SJSA1 (cell line): ENCODE data around the gene XRCC1. TPM values are rescaled to one million over a fixed set of nuclear protein-coding genes. Genes with fewer than 3 reads are reported as not detected.

Experiments used
- DNase-seq, 2 experiments: peaks; one replicate each; pipeline ENCODE4 v3.0.0-alpha.2; 2015 to 2020; ENCODE audit warnings: low spot score in 2 of 2, low read depth in 1 of 2
- H3K27ac ChIP-seq: fragments of 250-450 bp; sonication (Bioruptor Pico); 2 replicates; pipeline ENCODE4 v1.5.1; 2020; ENCODE audit warnings: mild to moderate bottlenecking, moderate library complexity
- H3K27me3 ChIP-seq: fragments of 250-450 bp; sonication (Bioruptor Pico); replicated peaks from 2 replicates; pipeline ENCODE4 v1.5.1; 2020; ENCODE audit warnings: mild to moderate bottlenecking, moderate library complexity
- H3K36me3 ChIP-seq: fragments of 250-450 bp; sonication (Bioruptor Pico); 2 replicates; pipeline ENCODE4 v1.5.1; 2020; ENCODE audit warnings: mild to moderate bottlenecking
- H3K4me1 ChIP-seq: fragments of 250-450 bp; sonication (Bioruptor Pico); replicated peaks from 2 replicates; pipeline ENCODE4 v1.6.1; 2021; ENCODE audit warnings: mild to moderate bottlenecking
- H3K4me3 ChIP-seq: fragments of 250-450 bp; sonication (Bioruptor Pico); 2 replicates; pipeline ENCODE4 v1.5.1; 2020; ENCODE audit warnings: mild to moderate bottlenecking
- H3K9me3 ChIP-seq: fragments of 250-450 bp; sonication (Bioruptor Pico); replicated peaks from 2 replicates; pipeline ENCODE4 v1.5.1; 2020; ENCODE audit warnings: mild to moderate bottlenecking
- total RNA-seq: library from RNA; depleted of rRNA; stranded (reverse); fragments of >200 nt; shearing (Covaris generic); gene quantifications from 2 replicates; pipeline ENCODE4 v1.2.3, GENCODE V29; 2014

The XRCC1 gene
- total RNA-seq, 1 experiment from 2014 or later: 59.8 TPM

GRCh38 chr19:43581467-43581866 is 6.1 kb upstream of the XRCC1 start:
- no peaks in the 10 kb centered on the region for H3K4me1 ChIP-seq
- DNase-seq: no peak
- peaks cover 11% of the 10 kb centered on the region for H3K36me3 ChIP-seq
- H3K27ac ChIP-seq: no peak overlapping the region
- no peaks in the 10 kb centered on the region for H3K9me3 ChIP-seq
- H3K27me3 ChIP-seq: no peaks in the 10 kb centered on the region
- H3K4me3 ChIP-seq: no peak overlapping the region

DNA sequence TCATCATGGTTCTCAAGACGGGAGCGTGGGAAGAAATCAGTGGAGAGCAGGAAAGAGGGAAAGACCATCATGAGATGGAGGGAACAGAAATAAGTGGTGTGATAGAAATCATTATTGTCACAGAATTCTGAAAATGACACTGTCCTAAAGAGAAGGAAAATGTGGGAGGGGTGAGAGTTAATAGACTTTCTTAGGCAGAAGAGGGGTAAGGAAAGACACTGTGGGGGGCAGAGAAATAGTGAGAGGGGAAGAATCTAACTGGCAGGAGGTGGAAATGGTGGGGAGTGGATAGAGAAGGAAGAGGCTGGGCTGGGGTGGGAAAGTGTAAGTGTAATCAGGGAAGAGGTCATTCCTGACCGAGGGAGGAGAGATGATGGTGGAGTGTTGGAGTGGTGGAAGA is 3.5 kb upstream of the XRCC1 start:
- Histone ChIP-seq H3K36me3 (peaks cover 13% of the 10 kb centered on the region), H3K27me3 (no peaks in the 10 kb centered on the region)
- no peak for DNase-seq

GRCh38 chr19:43575955-43576878 is 890 bp upstream of the XRCC1 start:
- no peaks in the 10 kb centered on the region for H3K27me3 ChIP-seq
- DNase-seq: no peak
- H3K4me3 ChIP-seq: peak overlapping the region; percentile 61
- H3K36me3 ChIP-seq: peaks cover 24% of the 10 kb centered on the region
- no peaks in the 10 kb centered on the region for H3K9me3 ChIP-seq
- peaks cover 8% of the 10 kb centered on the region for H3K4me1 ChIP-seq
- peak overlapping the region; percentile 40 for H3K27ac ChIP-seq

More for the DNA sequence above, 3.5 kb upstream of the XRCC1 start:
- no peaks in the 10 kb centered on the region for H3K9me3 ChIP-seq
- H3K27ac ChIP-seq: no peak overlapping the region
- no peak overlapping the region for H3K4me3 ChIP-seq
- H3K4me1 ChIP-seq: peaks cover 5% of the 10 kb centered on the region

GRCh38 chr19:43574424-43575155 is 737 bp downstream of the XRCC1 start:
- H3K27ac ChIP-seq: peak overlapping the region; percentile 79
- H3K27me3 ChIP-seq: no peaks in the 10 kb centered on the region
- no peaks in the 10 kb centered on the region for H3K9me3 ChIP-seq
- H3K4me3 ChIP-seq: peak overlapping the region; percentile 61
- H3K36me3 ChIP-seq: peaks cover 29% of the 10 kb centered on the region
- peak; percentile 48 to 80 for DNase-seq
- H3K4me1 ChIP-seq: peaks cover 16% of the 10 kb centered on the region

DNA sequence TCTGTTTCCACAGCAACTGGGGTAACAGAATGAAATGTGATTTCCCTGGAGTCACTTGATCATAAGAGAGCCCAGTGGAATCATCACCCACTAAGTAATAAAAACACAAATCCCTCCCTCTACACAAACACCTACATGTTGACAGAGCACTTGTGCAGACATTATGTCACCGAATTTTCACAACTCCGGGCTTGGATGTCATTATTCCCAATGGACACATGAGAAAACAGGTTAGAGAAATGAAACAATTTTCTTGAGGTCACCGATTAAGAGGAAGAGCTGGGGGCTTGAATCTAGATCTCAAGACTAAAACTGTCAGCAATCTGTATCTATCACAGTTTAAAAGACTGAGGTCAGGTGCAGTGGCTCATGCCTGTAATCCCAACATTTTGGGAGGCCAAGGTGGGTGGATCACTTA is 3.1 kb downstream of the XRCC1 start:
- Histone ChIP-seq H3K27me3 (no peaks in the 10 kb centered on the region), H3K4me3 (no peak overlapping the region), H3K9me3 (no peaks in the 10 kb centered on the region), H3K36me3 (peaks cover 32% of the 10 kb centered on the region), H3K4me1 (peaks cover 16% of the 10 kb centered on the region), H3K27ac (no peak overlapping the region)
- no peak for DNase-seq

DNA sequence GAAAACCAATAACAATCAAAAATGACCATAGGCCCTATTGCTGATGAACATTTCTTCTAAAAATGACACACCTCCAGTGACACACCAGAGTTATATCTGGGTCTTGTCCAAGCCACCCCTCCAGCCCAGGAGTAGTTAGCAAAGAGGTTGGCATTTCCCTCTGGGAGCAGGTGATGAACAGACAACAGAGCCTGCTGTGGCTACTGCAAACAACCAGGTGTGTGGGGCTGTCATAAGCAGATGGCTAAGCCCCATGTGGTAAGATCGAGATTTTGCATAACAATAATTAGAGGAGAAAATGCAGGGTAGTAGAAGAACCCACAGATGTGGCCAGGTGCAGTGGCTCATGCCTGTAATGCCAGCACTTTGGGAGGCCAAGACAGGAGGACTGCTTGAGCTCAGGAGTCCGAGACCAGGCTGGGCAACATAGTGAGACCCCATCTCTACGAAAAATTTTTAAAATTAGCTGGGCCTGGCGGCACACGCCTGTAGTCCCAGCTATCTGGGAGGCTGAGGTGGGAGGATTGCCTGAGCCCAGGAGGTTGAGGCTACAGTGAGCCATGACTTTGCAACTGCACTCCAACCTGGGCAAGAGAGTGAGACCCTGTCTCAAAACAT is 5.0 kb downstream of the XRCC1 start:
- no peak overlapping the region for H3K4me3 ChIP-seq
- peaks cover 16% of the 10 kb centered on the region for H3K4me1 ChIP-seq
- peaks cover 28% of the 10 kb centered on the region for H3K36me3 ChIP-seq
- no peaks in the 10 kb centered on the region for H3K27me3 ChIP-seq
- DNase-seq: no peak
- no peak overlapping the region for H3K27ac ChIP-seq
- no peaks in the 10 kb centered on the region for H3K9me3 ChIP-seq

DNA sequence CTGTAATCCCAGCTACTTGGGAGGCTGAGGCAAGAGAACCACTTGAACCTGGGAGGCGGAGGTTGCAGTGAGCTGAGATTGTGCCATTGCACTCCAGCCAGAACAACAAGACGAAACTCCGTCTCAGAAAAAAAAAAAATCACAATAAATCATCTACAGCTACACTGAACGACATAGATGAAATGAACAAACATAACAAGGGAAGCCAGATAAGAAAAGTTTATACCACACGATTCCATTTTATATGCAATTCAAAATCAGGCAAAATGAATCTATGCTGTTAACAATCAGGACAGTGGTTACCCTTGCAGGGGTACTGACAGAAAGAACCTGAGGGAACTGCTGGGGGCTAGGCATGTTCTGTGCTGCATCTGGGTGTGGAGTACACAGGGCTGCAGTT is 5.7 kb downstream of the XRCC1 start:
- no peak overlapping the region for H3K27ac ChIP-seq
- no peak overlapping the region for H3K4me3 ChIP-seq
- H3K9me3 ChIP-seq: no peaks in the 10 kb centered on the region
- H3K4me1 ChIP-seq: peaks cover 14% of the 10 kb centered on the region
- no peaks in the 10 kb centered on the region for H3K27me3 ChIP-seq
- no peak for DNase-seq
- H3K36me3 ChIP-seq: peaks cover 30% of the 10 kb centered on the region

DNA sequence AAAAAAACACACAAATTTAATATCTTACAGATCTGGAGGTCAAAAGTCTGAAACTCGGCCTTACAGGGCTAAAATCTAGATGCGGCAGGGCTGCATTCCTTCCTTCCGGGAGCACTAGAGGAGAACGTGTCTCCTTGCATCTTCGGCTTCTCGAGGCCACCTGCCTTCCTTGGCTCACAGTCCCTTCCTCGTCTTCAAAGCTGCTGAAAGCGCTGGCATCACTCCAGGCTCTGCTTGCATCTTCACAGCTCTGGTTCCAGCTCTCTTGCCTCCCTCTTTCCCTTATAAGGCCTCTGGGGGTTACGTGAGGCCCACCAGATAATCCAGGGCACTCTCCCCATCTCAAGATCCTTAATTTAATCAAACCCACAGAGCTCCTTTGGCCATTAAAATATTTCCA is 10.5 kb downstream of the XRCC1 start:
- Histone ChIP-seq H3K4me1 (peaks cover 30% of the 10 kb centered on the region), H3K36me3 (peaks cover 43% of the 10 kb centered on the region), H3K4me3 (no peak overlapping the region), H3K27ac (no peak overlapping the region), H3K27me3 (no peaks in the 10 kb centered on the region), H3K9me3 (no peaks in the 10 kb centered on the region)
- no peak for DNase-seq

GRCh38 chr19:43563816-43564457 is 11.4 kb downstream of the XRCC1 start:
- peaks cover 48% of the 10 kb centered on the region for H3K36me3 ChIP-seq
- H3K4me1 ChIP-seq: peaks cover 30% of the 10 kb centered on the region
- no peaks in the 10 kb centered on the region for H3K9me3 ChIP-seq
- DNase-seq: no peak
- no peaks in the 10 kb centered on the region for H3K27me3 ChIP-seq
- H3K4me3 ChIP-seq: no peak overlapping the region
- H3K27ac ChIP-seq: peak overlapping the region; percentile 69; the same call in 1 of the 2 replicates

- no peaks in the 10 kb centered on the region for H3K9me3 ChIP-seq
- H3K4me3 ChIP-seq: no peak overlapping the region
- peak overlapping the region; percentile 69 for H3K27ac ChIP-seq
- peak; percentile 84 to 88 for DNase-seq
- H3K27me3 ChIP-seq: no peaks in the 10 kb centered on the region
- H3K4me1 ChIP-seq: peaks cover 33% of the 10 kb centered on the region
- H3K36me3 ChIP-seq: peaks cover 50% of the 10 kb centered on the region
These were observed 12.6 kb downstream of the XRCC1 start for GRCh38 chr19:43562698-43563241.

DNA sequence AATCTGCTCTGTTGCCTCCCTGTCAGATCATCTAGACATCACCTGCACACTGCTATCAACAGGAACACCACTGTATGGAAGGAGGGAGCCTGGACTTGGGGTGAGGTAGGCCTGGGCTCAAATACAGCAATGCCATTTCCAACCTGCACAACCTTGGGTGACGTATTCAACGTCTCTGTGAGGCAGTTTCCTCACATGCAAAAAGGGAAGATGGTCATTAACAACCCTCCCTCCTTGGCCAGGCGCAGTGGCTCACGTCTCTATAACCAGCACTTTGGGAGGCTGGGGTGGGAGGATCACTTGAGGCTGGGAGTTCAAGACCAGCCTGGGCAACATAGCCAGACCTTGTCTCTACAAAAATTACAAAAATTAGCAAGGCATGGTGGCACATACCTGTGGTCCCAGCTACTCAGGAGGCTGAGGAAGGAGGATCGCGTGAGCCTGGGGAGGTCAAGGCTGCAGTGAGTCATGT is 13.1 kb downstream of the XRCC1 start:
- no peak for DNase-seq
- H3K27ac ChIP-seq: peak overlapping the region; percentile 69
- H3K4me1 ChIP-seq: peaks cover 36% of the 10 kb centered on the region
- no peak overlapping the region for H3K4me3 ChIP-seq
- peaks cover 51% of the 10 kb centered on the region for H3K36me3 ChIP-seq
- H3K27me3 ChIP-seq: no peaks in the 10 kb centered on the region
- H3K9me3 ChIP-seq: no peaks in the 10 kb centered on the region

DNA sequence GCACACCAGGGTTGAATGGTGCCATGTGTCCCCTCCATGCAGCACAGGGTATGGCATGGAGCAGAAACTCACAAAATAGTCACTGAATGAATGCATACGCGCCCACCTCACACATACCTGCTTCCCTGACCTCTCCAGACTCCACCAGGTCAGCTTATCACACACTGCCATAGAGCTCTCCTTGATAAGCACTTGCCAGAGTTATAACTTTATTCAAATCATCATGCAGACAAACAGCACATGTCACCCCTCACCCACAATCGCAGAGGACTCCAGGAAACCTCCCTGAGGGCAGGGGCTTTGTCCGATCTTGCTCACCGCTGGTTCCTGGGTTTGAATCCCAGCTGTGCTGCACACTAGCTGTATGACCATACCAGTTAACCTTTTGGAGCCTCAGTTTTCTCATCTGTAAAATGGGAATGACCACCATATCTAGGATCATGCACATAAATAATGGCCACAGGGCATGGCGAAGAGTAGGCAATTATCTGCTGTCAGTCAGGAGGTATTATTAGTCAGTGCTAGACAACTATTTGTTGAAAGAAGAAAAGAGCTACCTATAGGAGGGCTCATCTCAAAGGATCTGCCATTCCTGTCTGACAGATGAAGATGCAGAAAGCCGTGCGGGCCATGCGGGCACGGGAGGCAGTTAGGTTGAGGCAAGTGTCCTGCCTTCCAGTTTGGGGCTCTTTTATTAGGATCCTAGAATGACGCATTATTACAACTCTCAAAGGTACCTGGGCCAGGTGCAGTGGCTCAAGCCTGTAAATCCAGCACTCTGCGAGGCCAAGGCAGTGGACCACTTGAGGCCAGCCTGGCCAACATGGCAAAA is 14.0 kb downstream of the XRCC1 start:
- no peaks in the 10 kb centered on the region for H3K27me3 ChIP-seq
- H3K36me3 ChIP-seq: peaks cover 57% of the 10 kb centered on the region
- DNase-seq: no peak
- H3K9me3 ChIP-seq: no peaks in the 10 kb centered on the region
- peaks cover 42% of the 10 kb centered on the region for H3K4me1 ChIP-seq
- H3K27ac ChIP-seq: no peak overlapping the region
- H3K4me3 ChIP-seq: no peak overlapping the region
